ENCODE results near the gene ERCC5. TPM values are rescaled to one million over a fixed set of nuclear protein-coding genes. Genes with fewer than 3 reads are reported as not detected.

Gene ERCC5
- total RNA-seq, 4 donors from 2014 or later: 91.8 to 231 (median 113) TPM

- peak overlapping the region in 1 of 4 donors; percentile 17 for H3K27ac ChIP-seq
- H3K9me3 ChIP-seq: no peaks in the 10 kb centered on the region
- H3K4me1 ChIP-seq: peaks cover 0 to 19% (median 0%) of the 10 kb centered on the region in 4 donors
- H3K4me3 ChIP-seq: no peak overlapping the region
- TF ChIP-seq, protein P1, sequence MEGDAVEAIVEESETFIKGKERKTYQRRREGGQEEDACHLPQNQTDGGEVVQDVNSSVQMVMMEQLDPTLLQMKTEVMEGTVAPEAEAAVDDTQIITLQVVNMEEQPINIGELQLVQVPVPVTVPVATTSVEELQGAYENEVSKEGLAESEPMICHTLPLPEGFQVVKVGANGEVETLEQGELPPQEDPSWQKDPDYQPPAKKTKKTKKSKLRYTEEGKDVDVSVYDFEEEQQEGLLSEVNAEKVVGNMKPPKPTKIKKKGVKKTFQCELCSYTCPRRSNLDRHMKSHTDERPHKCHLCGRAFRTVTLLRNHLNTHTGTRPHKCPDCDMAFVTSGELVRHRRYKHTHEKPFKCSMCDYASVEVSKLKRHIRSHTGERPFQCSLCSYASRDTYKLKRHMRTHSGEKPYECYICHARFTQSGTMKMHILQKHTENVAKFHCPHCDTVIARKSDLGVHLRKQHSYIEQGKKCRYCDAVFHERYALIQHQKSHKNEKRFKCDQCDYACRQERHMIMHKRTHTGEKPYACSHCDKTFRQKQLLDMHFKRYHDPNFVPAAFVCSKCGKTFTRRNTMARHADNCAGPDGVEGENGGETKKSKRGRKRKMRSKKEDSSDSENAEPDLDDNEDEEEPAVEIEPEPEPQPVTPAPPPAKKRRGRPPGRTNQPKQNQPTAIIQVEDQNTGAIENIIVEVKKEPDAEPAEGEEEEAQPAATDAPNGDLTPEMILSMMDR (IDR thresholded peaks at IDR 0.05): no peak
- TF ChIP-seq POLR2A (IDR thresholded peaks at IDR 0.05): no peak
- H3K27me3 ChIP-seq: no peaks in the 10 kb centered on the region
- no peak for DNase-seq
- H3K36me3 ChIP-seq: no peaks in the 10 kb centered on the region
Measured at GRCh38 chr13:102897371-102898138, 51.7 kb downstream of the ERCC5 start.

GRCh38 chr13:102900193-102900608 is 54.4 kb downstream of the ERCC5 start:
- no peak overlapping the region for H3K4me3 ChIP-seq
- no peaks in the 10 kb centered on the region for H3K36me3 ChIP-seq
- no peak for DNase-seq
- H3K9me3 ChIP-seq: no peaks in the 10 kb centered on the region
- H3K27ac ChIP-seq: peak overlapping the region in 1 of 4 donors; percentile 23
- H3K27me3 ChIP-seq: no peaks in the 10 kb centered on the region
- TF ChIP-seq, protein P1 (IDR thresholded peaks at IDR 0.05): no peak
- no peak for TF ChIP-seq POLR2A (IDR thresholded peaks at IDR 0.05)
- peaks cover 0 to 19% (median 0%) of the 10 kb centered on the region in 4 donors for H3K4me1 ChIP-seq

DNA sequence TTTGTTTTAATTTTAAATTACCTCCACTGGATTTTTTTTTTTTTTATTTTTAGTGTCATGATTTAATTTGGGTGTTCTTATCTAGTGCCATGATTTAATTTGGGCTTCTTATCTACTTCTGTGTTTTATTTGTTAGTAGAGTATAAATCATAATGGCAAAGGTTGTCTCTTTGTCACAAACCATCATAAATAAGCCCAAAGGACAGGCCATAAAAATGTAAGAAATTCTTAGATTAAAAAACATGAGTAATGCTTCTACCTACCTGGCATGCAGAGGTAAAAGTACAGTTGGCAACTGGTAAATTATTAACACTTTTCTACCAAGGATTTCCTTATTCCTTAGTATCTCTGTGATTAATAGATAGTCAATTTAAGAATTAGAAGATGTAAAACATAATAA is 55.2 kb downstream of the ERCC5 start:
- no peaks in the 10 kb centered on the region for H3K9me3 ChIP-seq
- DNase-seq: no peak
- TF ChIP-seq, protein P1 (IDR thresholded peaks at IDR 0.05): no peak
- TF ChIP-seq POLR2A (IDR thresholded peaks at IDR 0.05): no peak
- no peak overlapping the region for H3K4me3 ChIP-seq
- no peak overlapping the region for H3K27ac ChIP-seq
- no peaks in the 10 kb centered on the region for H3K36me3 ChIP-seq
- H3K4me1 ChIP-seq: peaks cover 0 to 19% (median 0%) of the 10 kb centered on the region in 4 donors
- no peaks in the 10 kb centered on the region for H3K27me3 ChIP-seq

DNA sequence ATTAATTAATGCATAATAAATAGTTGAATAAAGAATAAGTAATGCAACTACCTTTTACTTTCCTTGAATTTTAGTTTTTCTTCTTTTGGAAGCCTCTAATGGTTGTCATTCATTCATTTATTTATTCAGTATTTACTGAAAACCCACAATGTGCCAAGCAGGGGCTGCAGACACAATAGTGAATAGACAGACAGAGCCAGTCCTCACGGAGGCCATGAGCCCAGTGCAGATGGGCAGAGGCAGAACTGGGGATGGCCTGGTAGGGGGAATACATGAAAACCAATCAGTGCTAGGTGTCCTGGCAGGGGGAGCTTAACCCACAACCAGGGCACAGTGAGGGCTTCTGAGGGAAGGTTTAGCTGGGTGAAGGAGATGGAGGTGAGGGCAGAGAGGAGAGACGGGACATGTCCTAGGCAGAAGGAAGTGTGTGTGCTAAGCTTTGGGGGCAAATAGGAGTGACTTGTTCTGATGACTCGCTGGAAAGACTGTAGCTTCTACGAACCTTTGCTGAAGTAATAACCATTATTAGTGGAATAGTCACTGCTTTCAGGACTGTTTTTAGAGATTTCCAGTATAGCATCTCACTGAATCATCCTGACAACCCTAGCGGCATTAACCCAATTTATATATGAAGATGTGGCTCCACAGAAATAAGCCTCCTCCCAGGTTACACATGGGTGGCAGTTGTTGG is 55.9 kb downstream of the ERCC5 start:
- H3K4me1 ChIP-seq: peaks cover 0 to 19% (median 0%) of the 10 kb centered on the region in 4 donors
- DNase-seq: no peak
- no peak overlapping the region for H3K4me3 ChIP-seq
- no peaks in the 10 kb centered on the region for H3K36me3 ChIP-seq
- H3K27me3 ChIP-seq: no peaks in the 10 kb centered on the region
- no peaks in the 10 kb centered on the region for H3K9me3 ChIP-seq
- TF ChIP-seq, protein P1 (IDR thresholded peaks at IDR 0.05): no peak
- no peak for TF ChIP-seq POLR2A (IDR thresholded peaks at IDR 0.05)
- H3K27ac ChIP-seq: peak overlapping the region in 2 of 4 donors; percentile 21 to 45

- no peaks in the 10 kb centered on the region for H3K27me3 ChIP-seq
- H3K36me3 ChIP-seq: no peaks in the 10 kb centered on the region
- peak overlapping the region in 1 of 4 donors; percentile 44 for H3K27ac ChIP-seq
- H3K4me3 ChIP-seq: no peak overlapping the region
- TF ChIP-seq POLR2A (IDR thresholded peaks at IDR 0.05): no peak
- TF ChIP-seq, protein P1 (IDR thresholded peaks at IDR 0.05): no peak
- H3K4me1 ChIP-seq: peaks cover 0 to 19% (median 0%) of the 10 kb centered on the region in 4 donors
- H3K9me3 ChIP-seq: no peaks in the 10 kb centered on the region
- peak in 1 of 3 donors; percentile 52 for DNase-seq
Measured at GRCh38 chr13:102902789-102903347, 57.0 kb downstream of the ERCC5 start.
